Measurements from ENCODE around the gene LITAFD. TPM values are rescaled to one million over a fixed set of nuclear protein-coding genes. Genes with fewer than 3 reads are reported as not detected.

Gene LITAFD
- total and polyA plus RNA-seq, 2 experiments from 2014 or later = not detected

DNA sequence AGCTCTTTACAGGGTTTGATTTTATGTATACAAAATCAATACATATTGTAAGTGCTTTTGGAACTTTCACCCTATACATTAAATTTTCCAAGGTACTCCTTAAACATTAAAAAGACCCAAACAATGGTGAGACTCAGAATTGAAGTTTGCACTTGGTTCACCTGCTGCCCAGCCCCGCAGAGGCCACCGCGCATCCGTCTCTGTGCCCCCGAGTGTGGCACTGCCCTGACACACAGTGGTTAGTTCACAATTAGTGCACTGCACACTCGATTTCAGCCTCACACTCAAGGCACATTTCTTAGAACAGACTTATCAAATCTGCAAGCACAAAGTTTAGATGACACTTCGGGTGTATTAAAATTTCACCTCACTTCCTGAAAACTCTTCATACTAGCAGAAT, 43.3 kb downstream of the LITAFD start:
- no peak overlapping the region for H3K4me3 ChIP-seq
- H3K9me2 ChIP-seq (ENCODE audit: insufficient read depth) = no peaks in the 10 kb centered on the region
- no peak for ATAC-seq
- no peak for TF ChIP-seq POLR2AphosphoS5 (IDR thresholded peaks at IDR 0.05; ENCODE audit: low read depth)
- no peak for TF ChIP-seq EZH2 (IDR thresholded peaks at IDR 0.05; ENCODE audit: low read depth, unreplicated experiment)
- no peak for TF ChIP-seq EZH2phosphoT487 (IDR thresholded peaks at IDR 0.05; ENCODE audit: unreplicated experiment)
- no peak for TF ChIP-seq ETS1 (IDR thresholded peaks at IDR 0.05)
- TF ChIP-seq STAT1 (IDR thresholded peaks at IDR 0.05; ENCODE audit: unreplicated experiment) = no peak
- H3K27me3 Mint-ChIP-seq (ENCODE audit: insufficient read depth, low read depth, poor library complexity) = no peaks in the 10 kb centered on the region
- H3F3A ChIP-seq (replicated peaks; ENCODE audit: low read depth) = peaks cover 21% of the 10 kb centered on the region; the same call in 1 of the 2 replicates
- H3K4me2 ChIP-seq = no peak overlapping the region
- no peak overlapping the region for H3K4me3 Mint-ChIP-seq
- H3K9me3 Mint-ChIP-seq = no peaks in the 10 kb centered on the region
- H3K27ac ChIP-seq (ENCODE audit: low read depth) = peak overlapping the region; percentile 10; the same call in 1 of the 2 replicates
- H3K27ac Mint-ChIP-seq = no peak overlapping the region
- H3K27me3 ChIP-seq (ENCODE audit: insufficient read depth) = no peaks in the 10 kb centered on the region
- peaks cover 11% of the 10 kb centered on the region; the same call in 2 of the 3 replicates for H3K4me1 Mint-ChIP-seq
- no peak overlapping the region for H2AFZ ChIP-seq
- no peak for DNase-seq (ENCODE audit: low spot score)
- peaks cover 78% of the 10 kb centered on the region for H4K20me1 ChIP-seq (replicated peaks; ENCODE audit: insufficient read depth)
- H3K36me3 Mint-ChIP-seq (ENCODE audit: low read depth) = peaks cover 70% of the 10 kb centered on the region
- H3K36me3 ChIP-seq (ENCODE audit: insufficient read depth) = peaks cover 30% of the 10 kb centered on the region
- peaks cover 12% of the 10 kb centered on the region for H3K4me1 ChIP-seq (ENCODE audit: insufficient read depth)
- peaks cover 85% of the 10 kb centered on the region for H3K79me2 ChIP-seq (replicated peaks; ENCODE audit: insufficient read depth)

GRCh38 chr16:8926827-8927226, 44.7 kb downstream of the LITAFD start:
- peaks cover 17% of the 10 kb centered on the region for H3K4me1 ChIP-seq (ENCODE audit: insufficient read depth)
- no peak overlapping the region for H2AFZ ChIP-seq
- DNase-seq (ENCODE audit: low spot score) (no peak), ATAC-seq (no peak)
- H3K4me3 ChIP-seq = no peak overlapping the region
- H3K27ac ChIP-seq (ENCODE audit: low read depth) = 0 out of 2 replicates have a peak overlapping the region, but pooled peaks have one; percentile 65
- H3K36me3 Mint-ChIP-seq (ENCODE audit: low read depth) = peaks cover 56% of the 10 kb centered on the region
- H3K9me2 ChIP-seq (ENCODE audit: insufficient read depth) = no peaks in the 10 kb centered on the region
- no peaks in the 10 kb centered on the region for H3K27me3 Mint-ChIP-seq (ENCODE audit: insufficient read depth, low read depth, poor library complexity)
- H3K27ac Mint-ChIP-seq = no peak overlapping the region
- peaks cover 92% of the 10 kb centered on the region for H3K79me2 ChIP-seq (replicated peaks; ENCODE audit: insufficient read depth)
- H3K27me3 ChIP-seq (ENCODE audit: insufficient read depth) = no peaks in the 10 kb centered on the region
- H3F3A ChIP-seq (replicated peaks; ENCODE audit: low read depth) = peaks cover 21% of the 10 kb centered on the region; the same call in 1 of the 2 replicates
- H3K36me3 ChIP-seq (ENCODE audit: insufficient read depth) = peaks cover 19% of the 10 kb centered on the region
- peaks cover 87% of the 10 kb centered on the region for H4K20me1 ChIP-seq (replicated peaks; ENCODE audit: insufficient read depth)
- H3K4me1 Mint-ChIP-seq = peaks cover 17% of the 10 kb centered on the region
- no peaks in the 10 kb centered on the region for H3K9me3 Mint-ChIP-seq
- H3K4me2 ChIP-seq = no peak overlapping the region
- H3K4me3 Mint-ChIP-seq = no peak overlapping the region
- no peak for TF ChIP-seq ZNF114 (CRISPR knock-in tag; IDR thresholded peaks at IDR 0.05)
- no peak for TF ChIP-seq EZH2phosphoT487 (IDR thresholded peaks at IDR 0.05; ENCODE audit: unreplicated experiment)
- no peak for TF ChIP-seq ZNF331 (CRISPR knock-in tag; IDR thresholded peaks at IDR 0.05; ENCODE audit: low read depth)
- no peak for TF ChIP-seq ZNF462 (CRISPR knock-in tag; IDR thresholded peaks at IDR 0.05)
- TF ChIP-seq CTCF (conservative IDR thresholded peaks at IDR 0.05; ENCODE audit: low read depth in 2 of 2) = no peak
- TF ChIP-seq JUNB (IDR thresholded peaks at IDR 0.05; ENCODE audit: unreplicated experiment) = no peak
- no peak for TF ChIP-seq STAT1 (IDR thresholded peaks at IDR 0.05; ENCODE audit: unreplicated experiment)
- TF ChIP-seq CREB1 (CRISPR knock-in tag; IDR thresholded peaks at IDR 0.05; ENCODE audit: low read depth) = no peak
- no peak for TF ChIP-seq NANOG (IDR thresholded peaks at IDR 0.05; ENCODE audit: borderline replicate concordance)
- TF ChIP-seq EZH2 (IDR thresholded peaks at IDR 0.05; ENCODE audit: low read depth, unreplicated experiment) = no peak
- no peak for TF ChIP-seq ETS1 (IDR thresholded peaks at IDR 0.05)

All from GM23338 (cell line).